Nucleus accumbens (tissue), 56 donors: ENCODE data around the gene FRMD5.
A peak's percentile ranks its signal among the peaks of the same experiment; 100 is the strongest.
"Not testable (repeated sequence)": the region's sequence is repeated elsewhere in the genome, so short reads cannot be mapped to it uniquely, and the experiment has no call there.

ENCODE experiments used
- DNase-seq, 56 donors: peaks; one replicate each; lab custom pipeline; 2025; lab: John Stamatoyannopoulos, UW

The FRMD5 gene

GRCh38 chr15:44035781-44036699, 159.0 kb downstream of the FRMD5 start:
- no peak for DNase-seq

DNA sequence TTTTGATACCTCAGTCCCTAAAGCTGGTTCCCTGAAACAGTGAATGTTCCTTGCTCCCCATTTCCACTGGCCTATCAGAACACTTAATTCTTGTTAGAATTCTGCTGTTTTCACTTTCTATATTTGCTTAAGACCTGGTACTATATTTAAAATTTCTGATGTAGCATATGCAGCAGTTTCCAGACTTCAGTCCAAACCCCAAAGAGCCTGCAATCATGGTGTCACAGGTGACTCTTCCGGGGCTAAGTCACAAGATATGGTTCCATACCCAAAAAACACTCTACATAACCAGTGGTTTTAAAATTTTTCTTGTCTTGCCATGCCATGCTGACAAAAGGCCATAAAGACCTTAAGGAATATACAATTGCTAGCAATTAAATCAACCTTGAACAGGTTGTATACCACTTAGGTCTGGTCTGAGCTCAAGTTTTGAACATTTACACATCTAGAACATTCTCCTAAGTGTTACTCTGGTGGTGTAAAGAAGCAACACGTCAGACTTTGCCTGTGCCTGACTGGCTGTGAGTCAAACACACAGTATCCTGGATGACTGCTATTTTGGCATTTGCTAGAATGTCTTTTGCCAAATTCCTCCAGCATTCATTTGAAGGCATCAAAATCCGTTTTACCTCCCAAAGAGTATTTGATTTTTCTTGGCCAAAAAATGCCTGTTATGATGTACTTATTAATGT, 160.0 kb downstream of the FRMD5 start:
- DNase-seq, result peak in 1 of 56 donors; percentile 30

GRCh38 chr15:44034334-44034733, 160.7 kb downstream of the FRMD5 start:
- DNase-seq, result no peak

- DNase-seq, result peak in 15 of 56 donors; percentile 8 to 80 (median 25)
These were observed 161.2 kb downstream of the FRMD5 start for GRCh38 chr15:44033894-44034293.

- DNase-seq, result not testable (repeated sequence)
These were observed 162.3 kb downstream of the FRMD5 start for GRCh38 chr15:44032820-44033219.

- DNase-seq, result no peak
These were observed 165.0 kb downstream of the FRMD5 start for GRCh38 chr15:44029940-44030568.

DNA sequence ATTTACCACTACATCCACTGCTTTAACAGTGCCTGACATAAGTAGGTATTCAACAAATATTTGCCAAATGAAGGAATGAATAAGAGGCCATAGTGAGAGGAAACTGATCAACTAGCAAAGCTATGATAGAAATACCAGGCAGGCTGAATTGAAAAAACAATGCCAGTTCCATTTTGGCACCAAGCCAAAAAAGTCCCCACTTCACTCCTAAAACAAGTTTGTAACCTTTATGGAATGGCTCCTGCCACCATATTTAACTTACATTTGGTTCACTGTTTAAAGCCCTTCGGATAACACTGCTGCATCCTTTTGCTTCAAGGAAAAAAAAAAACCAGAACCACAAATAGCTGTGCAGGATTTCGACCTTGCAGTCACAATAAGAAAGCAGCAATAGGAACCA, 166.1 kb downstream of the FRMD5 start:
- peak in 1 of 56 donors; percentile 10 for DNase-seq

DNA sequence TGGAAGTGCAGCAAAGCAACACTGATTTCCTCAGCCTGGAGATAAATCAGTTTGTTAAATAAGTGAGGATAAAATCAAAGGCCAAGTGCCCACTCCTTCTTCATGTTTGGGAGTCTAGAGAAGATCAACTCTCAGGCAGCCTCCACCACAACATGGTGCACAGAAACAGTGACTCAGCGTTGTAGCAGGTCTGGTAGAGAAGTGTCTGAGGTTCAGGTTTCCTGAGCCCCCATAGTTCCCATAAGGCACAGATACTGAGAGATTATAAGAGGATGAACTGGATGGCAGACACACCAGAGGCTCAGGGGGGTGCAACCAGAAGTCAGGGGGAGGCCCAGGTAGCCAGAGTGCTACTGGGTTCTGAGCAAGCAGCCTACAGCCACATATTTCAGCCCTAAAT, 166.7 kb downstream of the FRMD5 start:
- DNase-seq, result no peak

DNA sequence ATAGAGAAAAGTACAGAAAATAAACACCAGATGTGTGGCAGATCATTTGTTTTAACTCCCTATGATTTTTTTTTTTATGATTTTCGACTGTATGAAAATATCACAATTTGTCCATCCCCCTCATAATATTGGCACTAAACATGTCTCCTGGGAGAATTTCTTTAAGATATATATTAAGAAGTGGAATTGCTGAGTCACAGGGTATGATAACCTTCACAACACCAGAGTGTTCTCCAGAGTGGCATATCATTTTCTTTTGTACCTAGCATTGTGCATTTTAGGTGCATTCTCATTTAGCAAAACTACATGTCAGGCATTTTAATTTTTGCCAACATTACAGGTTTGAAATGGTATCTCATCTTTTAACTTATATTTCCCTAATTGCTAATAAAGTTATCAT, 170.9 kb downstream of the FRMD5 start:
- DNase-seq, result no peak

DNA sequence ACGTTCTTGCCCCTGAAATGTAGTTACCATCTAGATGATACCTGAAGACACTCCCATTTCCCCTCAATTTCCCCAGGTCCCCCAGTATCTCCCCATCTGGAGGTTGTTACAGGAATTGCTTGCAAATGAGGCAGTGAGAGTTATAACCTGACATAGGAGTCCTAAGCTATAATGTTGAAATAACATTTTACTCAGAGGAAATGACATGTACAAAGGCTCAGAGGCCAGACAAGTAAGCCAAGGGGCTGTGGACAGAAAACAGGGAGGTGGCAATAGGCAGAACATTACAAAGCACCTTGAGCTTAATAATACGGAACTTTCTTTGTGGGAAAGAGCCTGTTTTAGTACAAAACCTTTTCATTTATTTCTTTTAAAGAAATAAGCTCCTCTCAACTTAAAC, 171.9 kb downstream of the FRMD5 start:
- no peak for DNase-seq

DNA sequence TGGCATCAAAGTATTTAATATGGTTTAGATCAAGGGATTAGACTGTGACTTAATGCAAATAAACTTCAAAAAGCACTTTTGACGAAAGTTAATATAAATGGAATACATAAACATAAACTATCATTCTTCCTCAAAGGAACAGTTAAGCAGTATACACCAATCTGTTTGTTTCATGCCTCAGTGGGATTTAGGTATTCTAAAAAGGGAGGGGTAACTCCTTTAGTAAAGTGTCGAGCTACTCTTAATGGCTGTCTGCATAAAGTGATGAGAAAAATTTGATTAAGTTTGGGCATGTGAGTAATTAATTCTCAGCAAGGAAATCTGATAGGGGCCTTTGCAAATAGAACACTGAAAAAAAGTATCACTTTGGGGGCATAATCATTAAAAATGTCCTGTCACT, 176.9 kb downstream of the FRMD5 start:
- no peak for DNase-seq

DNA sequence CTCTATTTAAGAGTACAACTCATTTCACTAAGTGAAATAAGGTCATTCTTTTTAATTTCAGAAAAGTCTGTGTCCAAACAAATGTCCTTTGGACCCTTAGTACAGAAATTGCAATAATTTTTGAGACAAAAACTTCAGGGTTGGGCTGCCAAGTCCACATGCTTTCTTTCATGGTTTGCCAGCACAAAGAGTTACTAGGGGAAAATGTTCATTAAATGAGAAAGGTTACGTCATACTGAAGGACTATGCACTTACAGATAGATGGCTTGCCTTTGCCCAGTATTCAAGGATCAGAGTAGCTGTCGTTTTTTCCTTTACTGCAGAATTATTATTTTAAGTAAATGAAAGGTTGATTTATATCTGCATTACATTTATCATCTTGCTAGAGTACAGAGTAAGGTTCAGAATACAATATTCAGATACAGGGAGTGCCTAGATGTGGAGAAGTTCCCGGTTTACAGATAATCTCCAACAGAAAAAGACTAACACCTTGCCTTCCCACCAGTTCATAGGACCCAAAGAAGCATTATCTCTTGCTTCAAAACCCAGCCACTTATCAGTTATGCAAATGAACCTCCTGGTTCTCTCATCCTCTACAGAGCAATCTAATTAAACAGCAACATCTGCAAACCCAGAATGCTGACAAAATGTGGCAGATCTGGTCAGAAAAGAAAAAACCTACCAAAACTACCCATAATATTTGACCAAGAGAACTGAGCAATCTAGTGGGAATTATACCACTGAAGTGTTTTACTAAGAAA, 179.3 kb downstream of the FRMD5 start:
- DNase-seq, result no peak

DNA sequence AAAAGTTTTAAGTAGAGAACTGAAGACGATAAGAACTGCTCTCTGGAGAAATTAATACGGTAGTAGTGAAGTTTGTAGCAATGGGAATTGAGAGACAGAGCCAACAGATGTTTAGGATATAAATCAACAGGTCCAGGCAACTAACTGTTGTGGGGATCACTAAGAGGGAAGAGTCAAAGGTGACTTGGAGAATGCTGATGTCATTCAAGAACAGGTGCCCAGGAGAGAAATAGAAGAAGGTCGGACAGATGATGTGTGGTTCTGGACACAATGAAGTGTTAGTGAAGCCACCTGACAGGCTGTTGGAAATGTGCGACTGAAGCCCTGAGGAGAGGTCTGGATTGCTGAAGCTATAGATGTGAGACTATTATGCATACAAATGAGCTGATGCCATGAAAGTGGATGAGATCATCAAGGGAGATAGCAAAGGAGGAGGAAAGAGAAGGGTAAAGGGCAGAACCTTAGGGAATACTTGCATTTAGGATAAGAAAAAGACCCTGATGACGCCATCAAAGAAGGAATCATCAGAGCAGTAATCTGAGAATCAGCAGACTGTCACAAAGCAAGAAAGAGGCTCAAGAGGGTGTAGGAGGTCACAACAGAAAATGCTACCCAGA, 183.7 kb downstream of the FRMD5 start:
- no peak for DNase-seq

DNA sequence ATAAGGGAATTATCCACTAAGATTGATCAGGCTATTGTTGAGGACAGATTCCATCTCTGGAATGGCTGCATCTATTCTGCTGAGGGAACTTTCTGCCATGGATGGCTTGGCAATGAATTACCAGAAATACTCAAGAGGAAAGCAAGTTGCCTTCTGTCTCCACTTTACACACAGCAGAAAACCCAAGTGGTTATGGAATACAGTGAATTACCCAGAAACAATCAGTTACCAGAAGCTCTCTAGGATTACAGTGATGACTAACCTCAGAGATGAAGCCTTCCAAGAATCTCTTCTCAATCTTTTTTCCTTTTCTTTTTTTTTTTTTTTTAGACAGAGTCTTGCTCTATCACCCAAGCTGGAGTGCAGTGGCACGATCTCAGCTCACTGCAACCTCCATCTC, 185.0 kb downstream of the FRMD5 start:
- no peak for DNase-seq

- no peak for DNase-seq
These were observed 186.0 kb downstream of the FRMD5 start for GRCh38 chr15:44009038-44009437.

- DNase-seq, result not testable (repeated sequence)
These were observed 194.8 kb downstream of the FRMD5 start for GRCh38 chr15:44000248-44000647.

GRCh38 chr15:43998607-43999006, 196.5 kb downstream of the FRMD5 start:
- peak in 10 of 56 donors; percentile 3 to 76 (median 15) for DNase-seq

DNA sequence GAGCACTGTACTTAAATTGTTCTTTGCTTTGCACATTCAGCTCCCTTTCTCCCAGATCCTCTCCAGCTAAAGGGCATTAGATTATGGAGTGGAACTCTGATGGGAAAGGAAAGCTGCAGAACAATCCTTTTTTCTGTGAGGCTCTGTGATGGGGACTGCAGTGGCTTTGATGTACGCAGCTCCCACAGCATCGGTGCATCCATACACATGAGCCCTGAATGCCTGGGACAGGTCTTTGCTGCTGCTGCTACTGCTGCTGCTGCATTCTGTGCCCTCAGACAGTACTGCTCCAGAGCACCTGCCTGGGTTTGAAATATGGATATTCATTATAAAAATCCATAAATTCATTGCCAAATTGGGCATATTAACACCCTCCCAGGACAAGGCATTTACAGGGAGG, 203.9 kb downstream of the FRMD5 start:
- peak in 1 of 56 donors; percentile 11 for DNase-seq

DNA sequence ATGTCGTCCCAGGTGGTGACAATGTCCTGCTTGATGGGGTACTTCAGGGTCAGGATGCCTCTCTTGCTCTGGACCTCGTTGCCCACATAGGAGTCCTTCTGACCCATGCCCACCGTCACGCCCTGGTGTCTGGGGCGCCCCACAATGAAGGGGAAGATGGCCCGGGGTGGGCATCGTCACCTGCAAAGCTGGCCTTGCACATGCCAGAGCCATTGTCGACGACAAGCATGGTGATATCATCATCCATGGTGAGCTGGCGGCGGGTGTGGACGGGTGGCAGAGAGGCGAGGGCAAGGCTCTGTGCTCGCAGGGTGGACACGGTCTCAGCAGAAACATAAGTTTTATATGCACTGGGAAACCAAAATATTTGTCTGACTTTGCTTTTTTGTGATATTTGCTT, 205.1 kb downstream of the FRMD5 start:
- no peak for DNase-seq

DNA sequence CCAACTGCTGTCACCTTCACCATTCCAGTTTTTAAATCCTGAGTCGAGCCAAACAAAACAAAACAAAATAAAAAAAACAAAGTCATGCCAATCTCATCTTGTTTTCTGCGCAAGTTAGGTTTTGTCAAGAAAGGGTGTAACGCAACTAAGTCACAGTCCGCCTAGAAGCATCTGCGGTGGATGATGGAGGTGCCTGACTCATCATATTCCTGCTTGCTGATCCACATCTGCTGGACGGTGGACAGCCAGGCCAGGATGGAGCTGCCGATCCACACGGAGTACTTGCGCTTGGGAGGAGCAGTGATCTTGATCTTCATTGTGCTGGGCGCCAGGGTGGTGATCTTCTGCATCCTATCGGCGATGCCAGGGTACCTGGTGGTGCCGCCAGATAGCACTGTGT, 206.2 kb downstream of the FRMD5 start:
- no peak for DNase-seq
